ENCODE measurements around the gene RABGEF1.
"Not testable (repeated sequence)": the region's sequence is repeated elsewhere in the genome, so short reads cannot be mapped to it uniquely, and the experiment has no call there.

The RABGEF1 gene

DNA sequence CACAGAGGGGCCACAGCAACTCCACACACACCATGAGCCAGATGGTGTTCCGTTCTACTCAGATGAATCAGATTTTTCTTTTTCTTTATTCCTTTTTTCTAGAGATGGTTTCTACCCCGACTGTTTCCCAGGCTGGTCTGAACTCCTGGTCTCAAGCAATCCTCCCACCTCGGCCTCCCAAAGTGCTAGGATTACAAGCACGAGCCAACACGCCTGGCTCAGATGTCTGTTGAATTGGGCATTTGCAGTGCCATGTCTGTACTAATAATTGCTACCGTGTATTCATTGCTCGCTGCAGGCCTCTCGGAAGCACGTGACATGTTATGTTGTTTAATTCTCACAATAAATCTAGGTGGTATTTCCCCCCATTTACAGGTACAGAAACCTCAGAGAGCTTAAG is 67.2 kb downstream of the RABGEF1 start:
- no peak for FAIRE-seq
- TF ChIP-seq CTCF (IDR thresholded peaks at IDR 0.05; ENCODE audit: insufficient read depth, missing control alignments): no peak
- DNase-seq (ENCODE audit: insufficient read length, low spot score): no peak

GRCh38 chr7:66810716-66811115 is 70.2 kb downstream of the RABGEF1 start:
- TF ChIP-seq CTCF (IDR thresholded peaks at IDR 0.05; ENCODE audit: insufficient read depth, missing control alignments): no peak
- DNase-seq (ENCODE audit: insufficient read length, low spot score): no peak
- FAIRE-seq: no peak

- FAIRE-seq; DNase-seq (ENCODE audit: insufficient read length, low spot score): not testable (repeated sequence)
Observed at GRCh38 chr7:66815186-66815875, 74.8 kb downstream of the RABGEF1 start.

GRCh38 chr7:66815951-66816350 is 75.4 kb downstream of the RABGEF1 start:
- TF ChIP-seq CTCF (IDR thresholded peaks at IDR 0.05; ENCODE audit: insufficient read depth, missing control alignments): no peak
- FAIRE-seq: no peak
- DNase-seq (ENCODE audit: insufficient read length, low spot score): no peak

- not testable (repeated sequence) for DNase-seq (ENCODE audit: insufficient read length, low spot score); FAIRE-seq
Observed at GRCh38 chr7:66816658-66817057, 76.1 kb downstream of the RABGEF1 start.

DNA sequence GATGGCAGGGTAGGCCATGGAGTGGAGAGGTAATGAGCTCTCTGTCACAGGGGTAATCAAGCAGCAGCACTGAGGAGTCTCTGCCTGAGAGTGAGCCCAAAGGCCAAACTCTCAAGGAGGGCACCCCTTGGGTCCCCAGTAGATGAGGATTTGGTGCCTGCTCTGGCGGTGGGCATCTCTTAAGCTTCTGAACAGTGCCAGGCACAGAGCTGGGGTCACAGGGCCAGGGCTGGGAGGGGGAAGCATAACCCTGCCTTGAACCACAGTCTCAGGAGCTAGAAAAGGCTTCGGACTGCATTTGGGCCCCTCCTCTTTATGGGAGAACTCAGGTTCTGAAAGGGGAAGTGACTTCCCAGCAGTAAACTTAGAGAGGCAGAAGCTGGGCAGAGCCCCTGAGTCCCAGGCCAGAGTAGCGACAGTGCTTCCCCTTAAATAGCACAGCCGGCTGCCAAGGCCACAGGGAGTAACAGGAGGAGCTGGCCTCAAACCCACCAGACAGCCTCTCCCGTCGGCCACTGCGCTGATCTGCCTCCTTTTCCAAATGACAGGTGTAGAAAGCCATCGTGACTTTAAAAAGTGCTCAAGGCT is 76.8 kb downstream of the RABGEF1 start:
- not testable (repeated sequence) for FAIRE-seq; DNase-seq (ENCODE audit: insufficient read length, low spot score)

DNA sequence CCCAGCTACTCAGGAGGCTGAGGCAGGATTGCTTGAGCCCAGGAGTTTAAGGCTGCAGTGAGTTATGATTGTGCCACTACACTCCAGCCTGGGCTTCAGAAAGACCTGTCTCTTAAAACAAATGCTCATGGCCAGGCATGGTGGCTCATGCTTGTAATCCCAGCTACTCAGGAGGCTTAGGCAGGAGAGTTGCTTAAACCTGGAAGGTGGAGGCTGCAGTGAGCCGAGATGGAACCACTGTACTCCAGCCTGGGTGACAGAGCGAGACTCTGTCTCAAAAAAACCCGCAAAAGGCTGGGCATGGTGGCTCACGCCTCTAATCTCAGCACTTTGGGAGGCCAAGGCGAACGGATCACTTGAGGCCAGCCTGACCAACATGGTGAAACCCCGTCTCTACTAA is 77.4 kb downstream of the RABGEF1 start:
- not testable (repeated sequence) for FAIRE-seq

DNA sequence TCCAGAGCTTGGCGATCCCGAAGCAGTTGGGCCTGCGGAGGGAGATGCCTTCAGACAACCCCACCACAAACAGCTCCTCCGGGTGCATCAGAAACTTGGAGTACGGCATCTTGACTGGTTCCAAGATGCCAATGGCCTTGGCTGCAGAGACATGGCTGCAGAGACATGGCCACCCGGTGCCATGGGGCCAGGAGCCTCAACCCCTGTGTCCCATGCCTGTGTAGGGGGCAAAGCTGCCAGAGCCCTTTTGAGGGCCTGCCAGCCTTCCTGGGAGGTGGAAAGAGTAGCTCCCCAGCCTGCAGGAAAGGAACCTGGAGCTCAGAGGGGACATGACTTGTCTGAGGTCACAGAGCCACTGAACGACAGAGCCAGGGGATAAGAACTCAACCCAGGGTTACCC is 83.5 kb downstream of the RABGEF1 start:
- FAIRE-seq (no peak), DNase-seq (ENCODE audit: insufficient read length, low spot score) (no peak)
- no peak for TF ChIP-seq CTCF (IDR thresholded peaks at IDR 0.05; ENCODE audit: insufficient read depth, missing control alignments)

More for the DNA sequence above, 77.4 kb downstream of the RABGEF1 start:
- DNase-seq (ENCODE audit: insufficient read length, low spot score): not testable (repeated sequence)

DNA sequence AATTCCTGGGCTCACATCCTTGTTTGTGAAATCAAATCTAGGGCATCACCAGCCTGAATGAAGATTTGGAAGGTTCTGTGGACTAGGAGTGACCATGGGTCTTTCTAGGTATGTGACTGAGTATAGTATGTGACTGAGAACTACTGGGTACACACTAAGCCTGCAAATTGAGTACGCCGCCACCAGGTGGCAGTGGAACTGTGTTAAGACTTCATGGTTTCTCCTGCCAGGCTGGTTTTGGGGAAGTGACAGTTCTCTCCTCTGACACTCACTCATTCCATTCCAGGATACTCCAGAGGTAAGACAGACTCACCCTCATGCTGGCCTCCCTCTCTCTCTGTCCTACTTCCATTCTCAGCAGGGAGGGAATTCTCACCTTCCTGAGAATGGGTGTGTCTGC is 85.0 kb downstream of the RABGEF1 start:
- not testable (repeated sequence) for DNase-seq (ENCODE audit: insufficient read length, low spot score)

More for the DNA sequence above, 85.0 kb downstream of the RABGEF1 start:
- FAIRE-seq: not testable (repeated sequence)
- TF ChIP-seq CTCF (IDR thresholded peaks at IDR 0.05; ENCODE audit: insufficient read depth, missing control alignments): peak; percentile 29
